ENCODE measurements around the gene AFAP1. TPM values are rescaled to one million over a fixed set of nuclear protein-coding genes. Genes with fewer than 3 reads are reported as not detected.

AFAP1 gene
- total and polyA plus RNA-seq, 2 of the 8 experiments (the other 6 are each of a cell fraction or from before 2014, with no cell fraction given) = 3.6 to 18.2 TPM

DNA sequence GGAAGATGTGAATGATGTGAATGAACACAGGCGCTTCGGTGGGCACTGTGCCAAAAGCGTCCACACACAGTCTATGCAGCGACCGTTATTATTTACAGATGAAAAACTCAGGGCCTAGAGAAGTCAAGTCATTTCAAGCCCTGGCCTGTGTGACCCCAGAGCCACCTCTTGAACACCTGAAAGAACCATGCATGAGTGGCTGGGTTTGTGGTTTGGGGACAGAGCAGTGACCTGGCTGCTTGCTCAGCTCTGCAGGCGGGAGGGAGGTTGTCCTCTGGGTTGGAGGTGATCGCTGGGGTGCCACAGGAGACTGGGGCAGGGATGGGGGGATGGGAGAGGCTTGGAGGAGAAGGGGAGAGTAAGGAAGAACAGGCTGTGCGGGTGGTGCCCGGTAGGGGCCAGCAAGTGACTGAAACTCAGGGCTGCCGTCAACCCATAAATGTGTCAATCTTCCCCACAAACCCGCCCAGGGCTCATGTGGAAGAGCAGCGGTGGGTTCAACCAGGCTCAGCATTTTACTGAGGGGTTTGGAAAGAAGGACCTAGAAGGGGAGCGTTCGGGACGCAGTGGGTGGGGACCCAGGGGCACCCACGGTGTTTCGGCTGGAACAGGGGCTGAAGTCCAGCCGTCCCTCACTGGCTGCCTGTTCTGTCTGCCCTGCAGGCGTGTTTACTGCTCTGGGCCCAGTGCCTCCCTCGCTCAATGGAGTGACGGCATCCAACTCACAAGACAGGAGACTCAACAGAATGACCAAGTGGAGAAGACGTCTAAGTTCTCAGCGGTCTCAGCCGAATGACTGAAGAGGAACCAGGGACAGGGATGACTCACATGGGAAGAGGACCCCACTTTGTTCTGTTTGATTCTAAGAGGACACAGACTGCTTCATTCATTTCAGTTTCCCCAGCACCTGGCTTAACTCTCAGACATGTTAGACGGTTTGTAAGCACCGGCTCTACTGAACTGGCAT, 167.8 kb downstream of the AFAP1 start:
- Histone ChIP-seq H3K23ac (ENCODE audit: insufficient read length) (no peak overlapping the region), H3K56ac (replicated peaks; ENCODE audit: insufficient read length, low read depth, low read length) (no peak overlapping the region), H2BK15ac (ENCODE audit: low read length) (no peak overlapping the region), H2BK12ac (ENCODE audit: low read depth, low read length) (no peak overlapping the region), H2AFZ (ENCODE audit: low read length) (no peak overlapping the region), H3K9ac (replicated peaks in 1 of 4; ENCODE audit: extremely low read depth in 1 of 4, low read depth in 3 of 4, low read length in 3 of 4) (no peak overlapping the region), H3K4ac (replicated peaks; ENCODE audit: insufficient read length, low read depth, low read length) (no peak overlapping the region), H3K23me2 (ENCODE audit: low read depth, low read length) (no peaks in the 10 kb centered on the region), H3K4me2 (ENCODE audit: insufficient read depth in 1 of 2, low read depth in 2 of 2, low read length in 2 of 2) (no peak overlapping the region), H4K20me1 (replicated peaks in 1 of 2; ENCODE audit: control insufficient read depth in 1 of 2, insufficient read depth in 2 of 2, low read length in 2 of 2) (peaks cover 0 to 2% of the 10 kb centered on the region in 2 experiments), H2AK5ac (ENCODE audit: low read depth, low read length) (no peak overlapping the region), H4K5ac (ENCODE audit: insufficient read length, low read depth, low read length) (no peak overlapping the region), H3K14ac (ENCODE audit: insufficient read length) (no peak overlapping the region), H2BK5ac (ENCODE audit: low read depth, low read length) (no peak overlapping the region), H3K18ac (ENCODE audit: extremely low read depth, low read length) (no peak overlapping the region), H4K8ac (ENCODE audit: extremely low read depth, insufficient read depth, low read length) (no peak overlapping the region), H3K36me3 (ENCODE audit: control insufficient read depth in 2 of 4, insufficient read depth in 4 of 4, low read length in 3 of 4) (peaks cover 0 to 11% (median 4%) of the 10 kb centered on the region in 4 experiments; a peak in 3 of 8 replicates), H3K27me3 (replicated peaks in 1 of 4; ENCODE audit: control insufficient read depth in 3 of 4, extremely low read depth in 1 of 4, insufficient read depth in 3 of 4, low read length in 3 of 4) (no peaks in the 10 kb centered on the region), H2BK20ac (ENCODE audit: low read length) (no peak overlapping the region), H3K79me1 (ENCODE audit: low read depth, low read length) (no peaks in the 10 kb centered on the region; the same call in 1 of the 2 replicates), H3K27ac (ENCODE audit: low read depth, low read length) (no peak overlapping the region), H3K4me3 (ENCODE audit: extremely low read depth in 1 of 4, insufficient read depth in 2 of 4, low read depth in 3 of 4, low read length in 4 of 4) (no peak overlapping the region), H2BK120ac (replicated peaks; ENCODE audit: low read depth, low read length) (no peak overlapping the region), H4K91ac (replicated peaks; ENCODE audit: insufficient read length, low read length) (no peak overlapping the region), H3K4me1 (replicated peaks in 1 of 4; ENCODE audit: control insufficient read depth in 3 of 4, insufficient read depth in 4 of 4, low read length in 3 of 4) (peaks cover 0 to 6% (median 1%) of the 10 kb centered on the region in 4 experiments; a peak in 4 of 7 replicates), H3K9me3 (ENCODE audit: insufficient read depth in 2 of 2, low read depth in 1 of 2, low read length in 1 of 2) (no peaks in the 10 kb centered on the region), H3K79me2 (ENCODE audit: control insufficient read depth in 1 of 2, insufficient read depth in 2 of 2, low read length in 2 of 2) (no peaks in the 10 kb centered on the region)
- 92% methylated on average over 24 of the region's 26 CpGs; no CpG with 5 or more reads in 1 of the 2 experiments for WGBS, 2 experiments (ENCODE audit: extremely low coverage in 1 of 2, insufficient coverage in 1 of 2, insufficient read length in 1 of 2, insufficient replicate concordance in 2 of 2, low coverage in 1 of 2, low lambda C conversion rate in 2 of 2, missing lambda C conversion rate in 1 of 2)
- FAIRE-seq (no peak), DNase-seq (ENCODE audit: low read depth in 1 of 2, low spot score in 2 of 2) (no peak)
- CTCF ChIA-PET (ENCODE audit: partially characterized antibody) = interaction anchor here (0.7 to 4.0 kb wide), 18 partner anchors 8 to 495 kb away, joined by 3 to 32 read pairs (median 6); no protein-coding TSS in a partner anchor
- POLR2A ChIA-PET (ENCODE audit: partially characterized antibody) = no interaction called here
- TF ChIP-seq YY1 (IDR thresholded peaks at IDR 0.05; ENCODE audit: low read depth, low read length) = no peak
- no peak for TF ChIP-seq KDM5A (IDR thresholded peaks at IDR 0.05; ENCODE audit: low read length)
- TF ChIP-seq TCF12 (IDR thresholded peaks at IDR 0.05; ENCODE audit: low read depth, low read length) = no peak
- no peak for TF ChIP-seq SP1 (IDR thresholded peaks at IDR 0.05; ENCODE audit: low read depth, low read length)
- TF ChIP-seq NRF1 (IDR thresholded peaks at IDR 0.05; ENCODE audit: low read depth, low read length) = no peak
- TF ChIP-seq RXRA (IDR thresholded peaks at IDR 0.05; ENCODE audit: insufficient read depth, low read depth, low read length) = no peak
- TF ChIP-seq CREB1 (IDR thresholded peaks at IDR 0.05) = no peak

All from H1 (cell line).